Measurements from ENCODE around the gene SUPT20HL1. TPM values are rescaled to one million over a fixed set of nuclear protein-coding genes. Genes with fewer than 3 reads are reported as not detected.

The SUPT20HL1 gene
- total and polyA plus RNA-seq, 2 donors from 2014 or later, result not detected

DNA sequence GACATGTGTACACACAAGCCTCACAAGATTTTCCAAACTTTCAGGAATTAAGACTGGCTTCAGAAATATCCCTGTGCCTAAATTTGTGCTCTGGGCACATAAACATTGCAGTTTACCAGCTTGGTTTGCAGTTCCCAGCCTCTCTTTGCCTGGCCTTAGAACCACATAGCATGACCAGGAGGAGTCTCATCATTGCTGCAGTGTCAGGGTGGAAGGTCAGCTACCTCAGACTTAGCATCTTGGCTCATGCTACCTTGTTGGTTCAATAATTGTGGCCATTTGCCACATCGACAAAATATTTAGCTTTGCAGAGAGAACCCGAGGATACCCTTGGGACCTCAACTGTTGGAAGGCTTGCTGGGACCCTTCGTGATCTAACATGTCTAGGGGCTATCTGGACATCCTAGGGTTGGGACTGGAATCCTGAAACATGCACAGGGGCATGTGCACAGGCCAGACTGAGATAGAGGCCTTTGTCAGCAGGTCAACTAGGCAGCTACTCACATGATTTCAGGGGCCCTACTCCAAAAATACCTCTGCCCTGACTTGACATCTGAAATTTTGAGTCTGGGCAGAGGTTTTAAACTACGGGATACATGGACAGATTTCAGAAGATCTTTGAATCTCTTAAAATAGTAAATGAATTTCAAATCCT lies 38.6 kb upstream of the SUPT20HL1 start:
- H3K4me3 ChIP-seq (ENCODE audit: low read length in 3 of 3), result no peak overlapping the region
- no peak overlapping the region for H3K9ac ChIP-seq (ENCODE audit: low read length in 3 of 3)
- intact Hi-C loops (cut with DNase I), result no loop called here
- no peaks in the 10 kb centered on the region for H3K36me3 ChIP-seq (ENCODE audit: control insufficient read depth in 2 of 3, insufficient read depth in 3 of 3, low read length in 3 of 3)
- TF ChIP-seq, protein P1, sequence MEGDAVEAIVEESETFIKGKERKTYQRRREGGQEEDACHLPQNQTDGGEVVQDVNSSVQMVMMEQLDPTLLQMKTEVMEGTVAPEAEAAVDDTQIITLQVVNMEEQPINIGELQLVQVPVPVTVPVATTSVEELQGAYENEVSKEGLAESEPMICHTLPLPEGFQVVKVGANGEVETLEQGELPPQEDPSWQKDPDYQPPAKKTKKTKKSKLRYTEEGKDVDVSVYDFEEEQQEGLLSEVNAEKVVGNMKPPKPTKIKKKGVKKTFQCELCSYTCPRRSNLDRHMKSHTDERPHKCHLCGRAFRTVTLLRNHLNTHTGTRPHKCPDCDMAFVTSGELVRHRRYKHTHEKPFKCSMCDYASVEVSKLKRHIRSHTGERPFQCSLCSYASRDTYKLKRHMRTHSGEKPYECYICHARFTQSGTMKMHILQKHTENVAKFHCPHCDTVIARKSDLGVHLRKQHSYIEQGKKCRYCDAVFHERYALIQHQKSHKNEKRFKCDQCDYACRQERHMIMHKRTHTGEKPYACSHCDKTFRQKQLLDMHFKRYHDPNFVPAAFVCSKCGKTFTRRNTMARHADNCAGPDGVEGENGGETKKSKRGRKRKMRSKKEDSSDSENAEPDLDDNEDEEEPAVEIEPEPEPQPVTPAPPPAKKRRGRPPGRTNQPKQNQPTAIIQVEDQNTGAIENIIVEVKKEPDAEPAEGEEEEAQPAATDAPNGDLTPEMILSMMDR (IDR thresholded peaks at IDR 0.05; ENCODE audit: borderline replicate concordance, extremely low read depth, insufficient read depth), result no peak
- FAIRE-seq (no peak), DNase-seq (no peak)
- H3K4me1 ChIP-seq (ENCODE audit: control insufficient read depth in 2 of 3, insufficient read depth in 2 of 3, low read depth in 1 of 3, low read length in 3 of 3), result no peaks in the 10 kb centered on the region
- peaks cover 5% of the 10 kb centered on the region for H3K27me3 ChIP-seq (ENCODE audit: control insufficient read depth, insufficient read depth, low read length)
- H3K27ac ChIP-seq (ENCODE audit: low read depth in 2 of 2, low read length in 2 of 2), result no peak overlapping the region
- no peaks in the 10 kb centered on the region for H3K9me3 ChIP-seq (ENCODE audit: control insufficient read depth in 2 of 3, insufficient read depth in 1 of 3, low read length in 3 of 3)

- H3K4me3 ChIP-seq (ENCODE audit: low read length in 3 of 3), result no peak overlapping the region
- no peak overlapping the region for H3K27ac ChIP-seq (ENCODE audit: low read depth in 2 of 2, low read length in 2 of 2)
- no peak for FAIRE-seq
- H3K27me3 ChIP-seq (ENCODE audit: control insufficient read depth, insufficient read depth, low read length), result peaks cover 3% of the 10 kb centered on the region
- no peaks in the 10 kb centered on the region for H3K4me1 ChIP-seq (ENCODE audit: control insufficient read depth in 2 of 3, insufficient read depth in 2 of 3, low read depth in 1 of 3, low read length in 3 of 3)
- no peak overlapping the region for H3K9ac ChIP-seq (ENCODE audit: low read length in 3 of 3)
- TF ChIP-seq, protein P1 (IDR thresholded peaks at IDR 0.05; ENCODE audit: borderline replicate concordance, extremely low read depth, insufficient read depth), result no peak
- DNase-seq, result no peak
- no peaks in the 10 kb centered on the region for H3K9me3 ChIP-seq (ENCODE audit: control insufficient read depth in 2 of 3, insufficient read depth in 1 of 3, low read length in 3 of 3)
- intact Hi-C loops (cut with DNase I), result no loop called here
- H3K36me3 ChIP-seq (ENCODE audit: control insufficient read depth in 2 of 3, insufficient read depth in 3 of 3, low read length in 3 of 3), result no peaks in the 10 kb centered on the region
Observed at GRCh38 chrX:24325231-24325630, 35.2 kb upstream of the SUPT20HL1 start.

DNA sequence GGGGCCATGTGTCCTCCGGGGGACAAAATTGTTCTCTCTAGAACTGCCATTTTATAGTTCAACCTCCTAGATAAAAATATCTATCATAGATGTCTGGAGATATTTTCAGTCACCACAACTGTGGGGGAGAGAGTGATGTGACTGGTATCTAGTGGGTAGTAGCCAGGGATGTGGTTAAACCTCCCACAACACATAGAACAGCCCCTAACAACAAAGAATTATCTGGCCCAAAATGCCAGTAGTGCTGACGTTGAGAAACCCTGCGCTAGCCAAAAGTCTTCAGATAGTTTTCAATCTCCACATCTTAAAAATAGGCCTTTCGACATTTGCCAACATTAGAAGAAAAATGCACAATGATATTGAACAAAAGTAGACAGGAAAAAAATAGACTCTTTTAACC lies 27.6 kb upstream of the SUPT20HL1 start:
- TF ChIP-seq, protein P1 (IDR thresholded peaks at IDR 0.05; ENCODE audit: borderline replicate concordance, extremely low read depth, insufficient read depth), result no peak
- H3K4me1 ChIP-seq (ENCODE audit: control insufficient read depth in 2 of 3, insufficient read depth in 2 of 3, low read depth in 1 of 3, low read length in 3 of 3), result no peaks in the 10 kb centered on the region
- H3K9ac ChIP-seq (ENCODE audit: low read length in 3 of 3), result no peak overlapping the region
- no peak overlapping the region for H3K27ac ChIP-seq (ENCODE audit: low read depth in 2 of 2, low read length in 2 of 2)
- no peaks in the 10 kb centered on the region for H3K27me3 ChIP-seq (ENCODE audit: control insufficient read depth, insufficient read depth, low read length)
- no peak for FAIRE-seq
- no peaks in the 10 kb centered on the region for H3K9me3 ChIP-seq (ENCODE audit: control insufficient read depth in 2 of 3, insufficient read depth in 1 of 3, low read length in 3 of 3)
- intact Hi-C loops (cut with DNase I), result no loop called here
- no peaks in the 10 kb centered on the region for H3K36me3 ChIP-seq (ENCODE audit: control insufficient read depth in 2 of 3, insufficient read depth in 3 of 3, low read length in 3 of 3)
- no peak overlapping the region for H3K4me3 ChIP-seq (ENCODE audit: low read length in 3 of 3)
- DNase-seq, result no peak

- Histone ChIP-seq H3K27me3 (ENCODE audit: control insufficient read depth, insufficient read depth, low read length) (no peaks in the 10 kb centered on the region), H3K9ac (ENCODE audit: low read length in 3 of 3) (no peak overlapping the region), H3K36me3 (ENCODE audit: control insufficient read depth in 2 of 3, insufficient read depth in 3 of 3, low read length in 3 of 3) (no peaks in the 10 kb centered on the region), H3K4me1 (ENCODE audit: control insufficient read depth in 2 of 3, insufficient read depth in 2 of 3, low read depth in 1 of 3, low read length in 3 of 3) (no peaks in the 10 kb centered on the region), H3K27ac (ENCODE audit: low read depth in 2 of 2, low read length in 2 of 2) (no peak overlapping the region), H3K4me3 (ENCODE audit: low read length in 3 of 3) (no peak overlapping the region), H3K9me3 (ENCODE audit: control insufficient read depth in 2 of 3, insufficient read depth in 1 of 3, low read length in 3 of 3) (no peaks in the 10 kb centered on the region)
- peak; percentile 57 for FAIRE-seq
- no peak for DNase-seq
- TF ChIP-seq, protein P1 (IDR thresholded peaks at IDR 0.05; ENCODE audit: borderline replicate concordance, extremely low read depth, insufficient read depth), result no peak
- intact Hi-C loops (cut with DNase I), result no loop called here
Observed at GRCh38 chrX:24333371-24333770, 27.1 kb upstream of the SUPT20HL1 start.

Measured in kidney (tissue), 14 donors.